HG03103 (cell line): ENCODE data around the gene NOTCH1.
"Not testable (repeated sequence)": the region's sequence is repeated elsewhere in the genome, so short reads cannot be mapped to it uniquely, and the experiment has no call there.

Experiments
- ATAC-seq: cut with Tn5 transposase; IDR thresholded peaks from one replicate; pipeline ENCODE4 v1.9.1; 2021; ENCODE audit warnings: low read depth; ENCODE audit not compliant: unreplicated experiment

Gene NOTCH1

DNA sequence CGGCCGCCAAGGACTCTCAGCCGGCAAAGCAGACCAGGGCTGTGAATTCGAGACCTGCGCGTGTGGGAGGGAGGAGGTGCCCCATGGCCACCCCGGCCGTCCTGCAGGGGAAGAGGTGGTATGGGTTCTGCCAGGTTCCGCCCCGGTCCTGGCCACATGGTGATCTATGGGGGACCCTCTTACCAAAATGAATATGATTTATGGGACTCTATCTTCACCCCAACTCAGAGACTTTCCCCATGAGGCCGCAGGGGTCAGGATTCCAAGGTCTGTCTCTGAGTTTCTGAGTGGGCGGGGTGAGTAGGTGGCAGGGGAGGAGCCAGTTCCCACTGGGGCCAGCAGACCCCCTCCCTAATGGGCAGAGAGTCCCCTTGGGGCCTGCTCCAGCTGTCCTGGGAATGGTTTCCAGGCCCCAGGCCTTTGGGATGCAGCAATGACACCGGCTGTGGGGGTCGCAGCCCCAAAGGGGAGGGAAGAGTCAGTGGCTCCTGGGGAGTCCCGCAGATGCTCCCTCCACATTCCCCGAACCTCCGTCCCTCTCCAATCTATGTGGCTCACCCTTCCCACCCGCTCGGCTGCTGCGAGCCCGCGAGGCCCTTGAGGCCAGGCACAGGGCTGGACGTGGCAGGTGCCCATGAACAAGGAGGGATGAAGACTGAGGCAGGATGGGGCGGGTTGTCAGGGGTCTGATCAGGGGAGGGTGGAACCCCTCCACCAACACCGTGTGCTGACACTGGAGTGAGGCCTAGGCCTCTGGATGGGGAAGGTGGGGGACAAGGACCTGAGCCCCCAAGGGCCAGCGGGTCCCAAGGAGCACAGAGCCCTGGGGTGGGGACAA lies 20.1 kb upstream of the NOTCH1 start:
- ATAC-seq = no peak

DNA sequence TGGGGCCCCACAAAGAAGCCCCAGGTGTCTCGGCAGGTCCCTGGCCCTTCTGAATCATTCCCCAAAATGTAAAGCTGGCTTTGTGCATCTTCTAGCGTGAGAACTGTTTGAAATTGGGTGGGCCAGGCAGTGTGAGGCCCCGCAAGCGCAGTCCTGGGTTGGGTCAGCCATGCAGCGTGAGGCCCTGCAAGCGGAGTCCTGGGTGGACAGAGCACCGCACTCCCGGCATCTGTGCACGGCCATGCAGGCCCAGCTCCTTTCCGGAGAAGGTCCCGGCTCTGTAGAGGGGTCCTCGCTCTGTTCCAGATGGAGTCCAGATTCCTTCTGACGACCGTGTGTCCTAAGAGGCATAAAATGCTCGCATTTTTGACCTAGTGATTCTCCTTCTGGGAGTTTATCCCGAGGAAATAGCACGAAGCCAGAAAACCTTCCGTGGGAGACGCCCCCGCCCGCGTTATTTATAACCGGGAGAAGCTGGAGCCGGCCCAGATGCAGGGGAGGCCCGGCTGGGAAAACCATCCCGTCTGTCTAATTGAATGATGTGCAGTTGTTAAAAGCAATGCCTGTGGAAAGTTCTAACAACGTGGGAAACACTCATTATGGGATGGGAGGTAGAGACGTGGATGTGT lies 19.4 kb upstream of the NOTCH1 start:
- no peak for ATAC-seq

DNA sequence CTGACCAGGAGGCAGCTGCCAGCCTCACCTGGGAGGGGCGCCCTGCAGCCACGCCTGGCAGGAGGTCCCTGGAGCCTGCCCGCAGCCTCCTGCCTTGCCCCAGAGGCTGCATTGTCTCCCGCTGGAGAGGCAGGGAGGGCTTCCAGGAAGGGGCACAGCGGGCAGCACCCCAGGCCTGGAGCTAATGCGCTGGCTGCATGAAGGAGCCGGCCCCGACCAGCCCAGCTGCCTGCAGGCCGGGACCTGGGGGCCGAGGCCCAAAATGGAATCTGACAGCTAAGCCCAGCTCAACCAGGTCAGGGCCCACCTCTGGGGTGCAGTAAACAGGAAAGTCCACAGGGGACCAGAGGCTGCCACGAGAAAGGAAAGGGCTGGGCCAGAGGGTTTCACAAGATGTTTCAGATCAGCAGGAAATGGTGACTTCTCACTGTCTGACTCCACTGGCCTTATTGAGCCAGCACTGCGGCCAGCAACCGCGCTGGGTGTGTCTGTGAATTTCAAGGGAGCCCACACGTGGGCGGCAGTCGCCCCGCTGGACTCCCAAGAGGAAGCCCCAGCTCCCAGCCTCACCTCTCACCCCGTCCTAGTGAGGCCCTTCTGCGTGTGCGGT lies 18.6 kb upstream of the NOTCH1 start:
- ATAC-seq = no peak

DNA sequence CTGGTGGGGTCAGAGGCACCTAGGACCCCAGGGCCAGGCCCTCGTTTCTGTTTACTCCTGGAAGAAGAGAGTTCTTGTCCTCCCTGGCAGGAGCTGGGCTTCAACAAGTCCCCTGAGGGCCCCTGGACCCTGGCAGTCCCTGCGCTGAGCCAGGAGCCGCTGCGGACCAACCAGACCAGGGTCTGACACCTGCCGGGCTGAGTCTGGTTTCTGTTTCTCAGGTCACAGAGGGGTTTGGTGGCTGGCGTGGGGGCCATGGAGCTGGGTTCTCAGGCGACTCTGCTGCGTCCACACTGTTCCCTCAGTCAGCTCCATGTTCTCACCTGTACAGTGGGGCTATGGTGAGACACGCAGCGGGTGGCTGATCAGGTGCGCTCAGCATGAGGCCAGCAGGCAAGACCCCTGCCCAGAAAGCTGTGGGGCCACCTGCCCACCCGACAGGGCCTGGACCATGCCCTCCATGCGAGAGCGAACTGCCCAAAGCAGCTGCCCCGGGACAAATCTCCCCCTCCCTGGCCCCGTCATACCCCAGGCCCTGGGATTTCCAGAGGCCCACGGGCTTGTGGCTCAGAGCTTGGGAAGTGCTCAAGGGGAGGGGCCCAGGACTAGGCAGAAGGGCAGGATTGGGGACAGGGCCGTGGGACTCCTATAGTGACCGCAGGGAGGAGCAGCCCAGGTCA lies 17.9 kb upstream of the NOTCH1 start:
- ATAC-seq = no peak

DNA sequence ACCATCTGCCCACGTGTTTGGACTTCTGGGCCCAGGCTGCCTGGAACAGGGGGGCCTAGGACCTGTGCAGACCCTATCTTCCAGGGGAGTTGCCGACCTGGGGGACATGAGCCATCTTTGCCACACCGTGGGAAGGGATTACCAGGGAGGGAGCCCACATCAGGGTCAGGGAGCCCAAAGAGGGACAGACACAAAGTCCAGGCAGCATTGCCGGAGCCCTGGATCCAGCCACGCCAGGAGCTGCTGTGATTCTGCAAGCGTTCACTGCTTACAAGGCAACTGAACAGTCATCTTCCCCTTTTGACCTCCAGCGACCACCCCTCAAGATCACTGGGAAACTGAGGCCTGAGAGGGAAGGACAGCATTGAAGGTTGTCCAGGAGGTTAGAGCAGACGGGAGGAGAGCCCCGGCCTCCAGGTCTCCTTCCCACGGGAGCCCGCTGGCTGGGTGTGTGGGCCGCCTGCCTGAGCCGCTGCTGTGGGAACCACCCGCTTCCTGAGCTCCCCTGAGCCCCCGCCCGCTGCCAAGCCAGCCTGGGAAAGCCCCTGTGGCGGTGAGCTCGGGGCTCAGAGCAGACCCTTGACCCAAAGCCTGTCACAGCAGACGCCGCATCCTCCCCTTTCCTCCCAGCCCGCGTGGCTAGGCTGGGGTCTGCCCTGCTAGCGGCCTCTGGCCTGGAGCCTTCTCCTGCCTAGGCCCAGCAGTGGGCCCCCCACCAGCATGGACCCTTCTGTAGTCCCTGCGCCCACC lies 17.1 kb upstream of the NOTCH1 start:
- no peak for ATAC-seq

DNA sequence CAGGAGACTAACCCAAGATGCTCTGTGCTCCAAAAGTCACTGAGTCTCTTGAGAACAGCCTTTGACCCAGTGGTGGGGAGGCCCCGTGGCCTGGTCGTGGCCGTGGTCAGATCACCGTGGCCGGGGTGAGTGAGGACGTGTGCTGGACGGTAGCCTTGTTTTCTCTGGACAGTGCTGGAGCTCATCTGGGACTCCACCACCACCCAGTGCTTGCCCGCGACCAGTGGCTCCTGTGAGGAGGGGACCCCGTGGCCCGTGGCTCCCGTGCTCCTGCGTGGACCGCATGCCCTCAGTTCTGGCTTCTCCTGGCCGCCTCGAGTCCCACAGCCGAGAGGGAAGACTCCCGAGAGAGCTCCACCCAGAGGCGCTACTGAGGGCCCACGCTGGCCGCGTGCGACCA lies 15.9 kb upstream of the NOTCH1 start:
- no peak for ATAC-seq

DNA sequence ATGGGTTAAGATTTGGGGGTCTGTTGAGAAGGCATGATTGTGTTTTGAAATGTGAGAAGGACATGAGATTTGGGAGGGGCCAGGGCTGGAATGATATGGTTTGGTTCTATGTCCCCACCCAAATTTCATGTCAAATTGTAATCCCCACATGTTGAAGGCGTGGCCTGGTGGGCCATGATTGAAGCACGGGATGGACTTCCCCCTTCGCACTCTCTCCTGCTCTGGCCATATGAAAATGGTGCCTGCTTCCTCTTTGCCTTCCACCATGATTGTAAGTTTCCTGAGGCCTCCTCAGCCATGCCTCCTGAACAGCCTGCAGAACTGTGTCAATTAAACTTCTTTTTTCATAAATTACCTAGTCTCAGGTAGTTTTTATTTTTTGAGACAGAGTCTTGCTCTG lies 14.7 kb upstream of the NOTCH1 start:
- ATAC-seq = no peak

DNA sequence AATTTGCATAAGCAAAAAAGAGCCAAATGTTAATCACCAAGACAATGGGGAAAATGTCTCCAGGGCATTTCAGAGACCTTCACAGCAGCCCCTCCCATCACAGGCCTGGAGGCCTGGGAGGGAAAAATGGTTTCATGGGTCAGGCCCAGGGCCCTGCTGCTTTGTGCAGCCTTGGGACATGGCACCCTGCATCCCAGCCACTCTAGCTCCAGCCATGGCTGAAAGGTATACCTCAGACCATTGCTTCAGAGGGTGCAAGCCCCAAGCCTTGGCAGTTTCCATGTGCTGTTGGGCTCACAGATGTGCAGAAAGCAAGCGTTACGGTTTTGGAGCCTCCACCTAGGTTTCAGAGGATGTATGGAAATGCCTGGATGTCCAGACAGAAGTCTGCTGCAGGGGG lies 13.5 kb upstream of the NOTCH1 start:
- not testable (repeated sequence) for ATAC-seq

DNA sequence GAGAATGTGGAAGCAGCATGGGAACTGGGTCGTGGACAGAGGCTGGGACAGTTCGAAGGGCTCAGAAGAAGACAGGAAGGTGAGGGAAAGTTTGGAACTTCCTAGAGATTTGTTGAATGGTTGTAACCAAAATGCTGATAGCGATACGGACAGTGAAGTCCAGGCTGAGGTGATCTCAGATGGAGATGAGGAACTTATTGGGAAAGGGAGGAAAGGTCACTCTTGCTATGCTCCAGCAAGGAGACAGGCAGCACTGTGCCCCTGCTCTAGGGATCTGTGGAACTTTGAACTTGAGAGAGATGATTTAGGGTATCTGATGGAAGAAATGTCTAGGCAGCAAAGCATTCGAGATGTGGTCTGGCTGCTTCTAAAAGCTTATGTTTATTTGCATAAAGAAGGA lies 13.0 kb upstream of the NOTCH1 start:
- ATAC-seq = not testable (repeated sequence)

DNA sequence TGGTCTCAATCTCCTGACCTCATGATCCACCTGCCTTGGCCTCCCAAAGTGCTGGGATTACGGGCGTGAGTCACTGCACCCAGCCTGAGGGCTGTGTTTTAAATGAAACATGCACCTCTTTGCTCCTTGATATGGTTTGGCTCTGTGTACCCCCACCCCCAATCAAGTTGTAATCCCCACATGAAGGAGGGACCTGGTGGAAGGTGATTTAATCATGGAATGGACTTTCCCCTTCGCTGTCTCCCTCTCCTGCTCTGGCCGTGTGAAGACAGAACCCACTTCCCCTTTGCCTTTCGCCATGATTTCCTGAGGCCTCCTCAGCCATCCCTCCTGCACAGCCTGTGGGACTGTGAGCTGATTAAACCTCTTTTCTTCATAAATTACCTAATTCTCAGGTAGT lies 12.5 kb upstream of the NOTCH1 start:
- no peak for ATAC-seq

DNA sequence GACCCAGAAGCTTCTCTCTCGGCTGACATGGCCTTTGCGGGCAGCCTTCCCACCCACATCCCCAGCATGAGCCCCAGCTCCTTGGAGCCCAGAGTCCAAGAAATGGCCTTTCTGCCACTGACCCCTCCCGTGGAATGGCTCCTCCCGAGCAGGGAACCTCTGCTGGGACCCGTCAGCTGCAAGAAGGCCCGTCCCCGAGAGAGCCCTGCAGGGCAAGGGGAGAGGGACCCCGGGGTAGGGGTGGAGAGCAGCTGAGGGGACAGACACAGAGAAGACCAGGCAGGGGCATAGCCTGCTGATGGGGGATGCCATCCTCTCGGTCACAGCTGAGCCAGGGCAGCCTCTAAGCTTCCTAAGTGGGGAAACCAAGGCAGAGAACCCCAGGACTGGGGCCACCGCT lies 11.2 kb upstream of the NOTCH1 start:
- no peak for ATAC-seq

DNA sequence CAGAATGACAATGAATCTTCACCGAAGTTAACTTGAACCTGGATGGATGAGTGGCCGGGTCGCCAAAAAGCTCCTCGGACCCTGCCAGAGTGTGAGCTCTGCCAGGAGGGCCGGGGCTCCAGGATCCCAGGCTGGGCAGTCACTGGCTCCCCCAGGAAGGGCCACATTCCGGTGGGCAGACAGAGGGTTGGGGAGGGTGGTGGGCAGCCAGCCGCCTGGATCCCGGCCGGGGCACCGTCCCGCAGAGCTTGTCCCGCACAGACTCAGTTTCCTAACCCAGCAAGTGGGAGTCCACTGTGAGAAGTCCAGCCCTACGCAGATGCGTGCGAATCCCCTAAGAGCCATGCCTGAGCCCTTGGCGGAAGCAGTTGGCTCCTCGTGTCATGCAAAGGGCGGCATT lies 10.3 kb upstream of the NOTCH1 start:
- ATAC-seq = no peak

DNA sequence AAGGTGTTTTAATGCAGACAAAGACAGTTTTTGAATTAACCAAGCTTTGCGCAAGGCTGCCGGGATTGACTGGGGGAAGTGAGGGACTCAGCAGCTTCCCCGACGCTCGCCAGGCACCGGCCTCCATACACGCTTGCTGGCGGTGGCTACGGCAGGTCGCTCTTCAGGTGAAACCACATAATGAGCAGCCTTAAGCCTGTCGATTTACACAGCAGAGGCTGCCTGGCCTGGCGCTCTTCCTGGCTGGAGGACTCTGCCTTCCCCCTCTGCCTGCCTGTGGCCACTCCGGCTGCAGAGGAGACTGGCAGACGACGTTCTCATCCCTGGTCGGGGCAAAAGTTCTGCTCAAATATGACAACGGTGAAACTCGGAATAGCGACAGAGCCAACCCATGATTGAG lies 9.0 kb upstream of the NOTCH1 start:
- no peak for ATAC-seq

DNA sequence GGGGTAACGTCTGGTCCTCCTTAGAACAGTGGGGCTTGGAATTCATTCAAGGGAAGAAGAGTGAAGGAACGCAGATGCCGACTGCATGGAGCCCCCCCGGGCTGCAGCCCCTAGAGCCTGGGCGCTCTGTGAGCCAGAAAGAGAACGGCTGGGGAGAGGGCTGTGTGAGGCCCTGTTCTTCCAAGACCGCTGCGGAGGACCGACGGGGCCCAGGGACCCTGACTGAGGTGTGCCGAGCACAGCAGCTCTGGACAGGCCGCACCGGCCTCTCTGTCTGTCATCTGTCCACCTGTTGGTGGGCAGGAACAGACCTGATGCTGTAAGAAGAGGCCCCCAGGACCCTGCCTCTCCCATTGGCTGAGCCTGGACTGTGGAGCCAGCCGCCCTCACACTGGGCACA lies 7.7 kb upstream of the NOTCH1 start:
- no peak for ATAC-seq

DNA sequence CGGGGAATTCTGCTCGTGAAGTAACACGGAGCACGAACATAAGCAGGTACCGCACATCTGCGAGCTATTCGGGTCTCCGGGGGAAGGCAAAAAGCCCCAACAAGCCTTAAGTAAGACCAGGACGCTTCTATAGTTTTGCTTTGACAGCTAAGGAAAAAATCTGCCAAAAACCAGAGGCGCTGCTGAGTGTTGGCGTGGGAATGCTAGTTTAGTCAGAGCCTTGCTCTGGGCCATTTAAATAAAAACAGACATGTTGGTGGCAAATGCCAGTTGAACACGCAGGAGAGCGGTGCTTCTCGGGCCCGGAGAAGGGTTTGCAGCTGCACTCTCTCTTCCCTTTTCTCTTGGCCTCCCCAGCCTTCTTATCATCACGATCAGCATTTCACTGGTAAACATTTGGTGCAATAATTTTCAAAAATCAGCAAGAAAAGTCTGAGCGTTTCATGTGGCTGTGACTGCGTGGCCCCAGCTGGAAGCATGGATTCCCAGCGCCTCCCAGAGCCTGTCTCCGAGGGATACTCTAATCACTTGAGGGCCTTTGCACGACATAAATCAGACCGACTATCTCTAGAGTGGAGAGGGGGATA lies 6.4 kb upstream of the NOTCH1 start:
- ATAC-seq = no peak

DNA sequence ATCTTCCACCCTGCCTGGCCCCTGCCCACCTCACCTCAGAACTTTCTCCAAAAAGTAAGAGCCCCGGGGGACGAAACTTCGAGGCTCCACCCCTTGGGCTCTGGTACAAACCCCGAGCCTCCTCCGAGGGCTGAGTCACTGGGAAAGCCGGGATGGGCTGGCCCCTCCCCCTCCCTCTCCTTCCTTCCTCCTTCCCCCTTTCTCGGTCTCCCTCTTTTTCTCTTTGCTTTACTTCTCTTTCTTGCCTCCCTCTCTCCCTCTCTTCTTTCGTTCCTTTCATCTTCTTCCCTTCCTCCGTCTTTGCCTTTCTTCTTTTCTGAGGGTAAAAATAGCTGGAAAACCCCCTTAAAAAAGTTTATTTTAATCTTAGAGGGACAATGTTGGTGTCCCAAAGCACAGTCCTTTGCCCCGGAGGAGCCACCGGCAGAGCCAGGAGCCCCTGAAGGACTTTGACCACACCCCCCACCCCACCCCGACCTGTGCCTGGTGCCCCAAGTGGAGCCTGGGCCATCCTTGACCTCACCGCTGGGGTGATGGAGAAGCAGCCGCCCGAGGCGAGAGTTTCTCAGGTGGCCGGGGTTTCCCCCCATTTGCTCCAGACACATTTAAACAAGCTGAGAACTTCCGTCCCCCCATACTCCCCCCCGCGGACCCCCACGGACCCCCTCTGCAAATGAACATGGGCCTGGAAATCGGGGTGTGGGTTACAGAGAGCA lies 5.7 kb upstream of the NOTCH1 start:
- ATAC-seq = no peak

DNA sequence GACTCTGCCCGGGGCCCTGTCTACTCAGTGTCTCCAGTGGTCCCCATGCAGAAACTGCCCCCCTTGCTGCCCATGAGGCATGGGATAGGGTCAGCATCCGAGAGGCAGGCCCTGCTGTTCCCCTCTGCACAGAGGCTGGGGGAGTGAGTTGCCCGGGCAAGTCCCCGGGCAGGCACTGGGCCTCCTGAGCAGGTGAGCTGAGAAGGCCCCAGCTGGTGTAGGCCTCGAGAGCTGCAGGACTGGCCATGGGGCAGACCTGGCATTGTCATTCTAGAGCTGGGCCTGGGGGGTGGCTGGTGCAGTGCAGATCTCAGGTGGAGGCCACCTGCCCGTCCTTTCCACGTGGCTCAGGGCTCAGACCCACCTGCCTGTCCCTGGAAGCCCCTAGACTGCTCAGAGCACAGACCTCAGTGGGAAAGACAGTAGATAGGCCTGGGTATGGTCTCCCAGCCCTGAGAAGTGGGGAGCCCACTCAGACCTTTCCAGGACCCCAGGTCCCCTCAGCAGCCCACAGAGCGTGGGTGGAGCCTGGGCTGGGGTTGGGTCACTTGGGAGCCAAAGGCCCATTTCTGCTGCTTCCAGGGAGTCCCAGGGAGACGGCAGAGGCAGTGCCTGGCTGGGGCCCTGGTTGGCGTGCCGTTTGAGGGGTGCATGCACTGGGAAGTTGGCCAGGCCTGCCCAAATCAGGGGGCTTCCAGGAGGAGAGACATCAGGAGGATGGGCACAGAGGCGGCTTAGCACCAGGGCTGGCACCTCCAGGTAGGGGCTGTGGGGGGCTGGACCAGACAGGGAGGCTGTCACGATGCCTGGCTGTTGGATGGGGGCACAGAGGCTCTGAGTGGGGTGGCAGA lies 4.8 kb upstream of the NOTCH1 start:
- ATAC-seq = no peak

DNA sequence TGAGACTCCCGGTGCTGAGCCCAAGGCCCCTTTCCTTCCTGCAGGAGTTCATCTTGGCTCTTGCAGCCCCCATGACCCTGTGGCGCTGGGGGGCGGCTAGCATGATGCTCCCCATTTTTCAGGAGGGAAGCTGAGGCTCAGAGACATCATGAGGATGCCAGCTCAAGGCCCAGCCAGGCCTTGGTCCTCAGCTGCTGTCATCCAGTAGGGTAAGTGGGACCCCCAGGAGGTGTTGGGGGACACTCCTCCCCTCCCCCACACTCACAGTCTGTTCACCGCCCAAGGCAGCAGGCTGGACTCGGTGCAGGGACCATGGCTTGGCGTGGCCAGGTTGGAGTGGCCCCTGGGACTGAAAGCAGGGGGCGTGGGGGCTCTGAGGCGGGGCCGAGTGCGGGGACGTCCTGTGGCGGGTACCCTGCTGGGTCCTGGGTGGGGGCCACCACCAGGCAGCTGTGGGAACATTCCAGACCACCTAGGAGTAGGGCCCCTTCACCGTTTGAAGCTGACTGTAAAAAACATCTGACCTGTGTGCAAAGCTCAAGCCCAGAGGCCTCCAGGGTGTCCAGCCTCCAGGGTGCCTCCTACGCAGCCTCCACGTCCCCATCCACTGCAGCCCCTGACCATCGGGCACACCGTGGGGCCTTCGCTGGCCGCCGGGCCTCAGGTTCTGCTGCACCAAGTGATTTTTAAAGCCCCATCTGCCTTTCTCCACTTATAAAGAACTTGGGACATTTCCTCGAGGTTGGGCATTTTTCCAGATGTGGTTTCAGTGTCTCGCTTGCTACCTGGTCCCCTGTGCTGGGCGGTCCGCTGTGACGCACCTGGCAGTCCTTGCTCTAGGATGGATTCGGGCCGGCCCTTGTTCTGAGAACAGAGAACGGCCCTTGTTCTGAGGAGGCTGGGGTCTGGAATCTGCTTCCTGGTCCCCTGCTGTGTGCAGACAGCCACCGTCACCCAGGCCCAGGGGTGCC lies 3.4 kb upstream of the NOTCH1 start:
- no peak for ATAC-seq
